Astrocyte (in vitro differentiated cells and primary cell): ENCODE data around the gene CPEB2.

ENCODE experiments used
- EZH2 ChIP-seq: IDR thresholded peaks from 2 replicates; pipeline ENCODE4 v1.6.1; 2012; ENCODE audit warnings: mild to moderate bottlenecking, low read length, inconsistent platforms; ENCODE audit not compliant: insufficient read depth
- TF ChIP-seq, protein P1 (sequence below): IDR thresholded peaks from 2 replicates; pipeline ENCODE4 v1.5.1; 2011; ENCODE audit warnings: low read depth, mild to moderate bottlenecking, inconsistent platforms, low read length, moderate library complexity; ENCODE audit not compliant: insufficient read depth

DNA sequence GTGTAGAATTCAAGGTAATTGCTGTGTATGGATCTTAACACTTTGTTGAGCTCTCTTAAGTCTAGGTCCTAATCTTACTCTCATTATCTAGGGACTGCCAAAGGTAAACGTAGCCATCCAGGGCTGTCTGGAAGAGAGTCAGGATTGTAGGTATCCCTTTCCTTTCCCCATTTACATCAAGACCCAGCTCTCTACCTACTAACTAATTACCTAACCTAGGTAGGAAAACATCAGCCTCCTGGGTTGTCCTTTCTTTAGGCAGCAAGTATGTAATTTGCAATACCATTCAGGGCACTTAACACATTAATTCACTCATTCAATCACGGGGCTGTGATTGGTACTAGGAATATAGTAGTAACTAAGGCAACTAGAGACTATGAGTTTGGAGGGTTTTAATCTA lies 15.2 kb upstream of the CPEB2 start:
- TF ChIP-seq, protein P1, sequence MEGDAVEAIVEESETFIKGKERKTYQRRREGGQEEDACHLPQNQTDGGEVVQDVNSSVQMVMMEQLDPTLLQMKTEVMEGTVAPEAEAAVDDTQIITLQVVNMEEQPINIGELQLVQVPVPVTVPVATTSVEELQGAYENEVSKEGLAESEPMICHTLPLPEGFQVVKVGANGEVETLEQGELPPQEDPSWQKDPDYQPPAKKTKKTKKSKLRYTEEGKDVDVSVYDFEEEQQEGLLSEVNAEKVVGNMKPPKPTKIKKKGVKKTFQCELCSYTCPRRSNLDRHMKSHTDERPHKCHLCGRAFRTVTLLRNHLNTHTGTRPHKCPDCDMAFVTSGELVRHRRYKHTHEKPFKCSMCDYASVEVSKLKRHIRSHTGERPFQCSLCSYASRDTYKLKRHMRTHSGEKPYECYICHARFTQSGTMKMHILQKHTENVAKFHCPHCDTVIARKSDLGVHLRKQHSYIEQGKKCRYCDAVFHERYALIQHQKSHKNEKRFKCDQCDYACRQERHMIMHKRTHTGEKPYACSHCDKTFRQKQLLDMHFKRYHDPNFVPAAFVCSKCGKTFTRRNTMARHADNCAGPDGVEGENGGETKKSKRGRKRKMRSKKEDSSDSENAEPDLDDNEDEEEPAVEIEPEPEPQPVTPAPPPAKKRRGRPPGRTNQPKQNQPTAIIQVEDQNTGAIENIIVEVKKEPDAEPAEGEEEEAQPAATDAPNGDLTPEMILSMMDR = no peak
- TF ChIP-seq EZH2 = no peak
